CD4-positive, alpha-beta T cell treated with Interleukin-2 at 100 ng/mL for 4 hours (primary cell): ENCODE data around the gene GPAT3.
"Not testable (repeated sequence)": the region's sequence is repeated elsewhere in the genome, so short reads cannot be mapped to it uniquely, and the experiment has no call there.

Experiments used
- DNase-seq: peaks from one replicate; pipeline ENCODE4 v3.0.0-alpha.2; 2020; ENCODE audit warnings: low spot score

GPAT3 gene

GRCh38 chr4:83604321-83604720 lies 68.4 kb downstream of the GPAT3 start:
- no peak for DNase-seq

- DNase-seq, result no peak
Measured at GRCh38 chr4:83605210-83605609, 69.3 kb downstream of the GPAT3 start.

GRCh38 chr4:83605744-83606172 lies 69.8 kb downstream of the GPAT3 start:
- DNase-seq, result no peak

GRCh38 chr4:83606460-83606859 lies 70.6 kb downstream of the GPAT3 start:
- DNase-seq, result no peak

GRCh38 chr4:83606898-83607297 lies 71.0 kb downstream of the GPAT3 start:
- no peak for DNase-seq

- no peak for DNase-seq
Measured at GRCh38 chr4:83609365-83609764, 73.5 kb downstream of the GPAT3 start.

GRCh38 chr4:83610729-83611128 lies 74.8 kb downstream of the GPAT3 start:
- no peak for DNase-seq

GRCh38 chr4:83613023-83613422 lies 77.1 kb downstream of the GPAT3 start:
- no peak for DNase-seq

- DNase-seq, result no peak
Measured at GRCh38 chr4:83613994-83614393, 78.1 kb downstream of the GPAT3 start.

- DNase-seq, result no peak
Measured at GRCh38 chr4:83616252-83616651, 80.3 kb downstream of the GPAT3 start.

- DNase-seq, result no peak
Measured at GRCh38 chr4:83617371-83618035, 81.6 kb downstream of the GPAT3 start.

- DNase-seq, result no peak
Measured at GRCh38 chr4:83618431-83618830, 82.5 kb downstream of the GPAT3 start.

GRCh38 chr4:83618991-83619645 lies 83.2 kb downstream of the GPAT3 start:
- no peak for DNase-seq

- not testable (repeated sequence) for DNase-seq
Measured at GRCh38 chr4:83622127-83622526, 86.2 kb downstream of the GPAT3 start.

GRCh38 chr4:83625821-83626220 lies 89.9 kb downstream of the GPAT3 start:
- DNase-seq, result no peak

- no peak for DNase-seq
Measured at GRCh38 chr4:83626245-83626836, 90.4 kb downstream of the GPAT3 start.

GRCh38 chr4:83629945-83630721 lies 94.2 kb downstream of the GPAT3 start:
- DNase-seq, result no peak

- DNase-seq, result no peak
Measured at GRCh38 chr4:83631066-83631465, 95.2 kb downstream of the GPAT3 start.

- no peak for DNase-seq
Measured at GRCh38 chr4:83636930-83637329, 101.0 kb downstream of the GPAT3 start.

- DNase-seq, result peak; percentile 75
Measured at GRCh38 chr4:83639849-83640493, 104.1 kb downstream of the GPAT3 start.

GRCh38 chr4:83643036-83643435 lies 107.1 kb downstream of the GPAT3 start:
- DNase-seq, result no peak
